ENCODE measurements around the gene HNMT.

The HNMT gene

GRCh38 chr2:138016351-138017087 lies 52.2 kb downstream of the HNMT start:
- H3K4me1 ChIP-seq (ENCODE audit: low read depth, poor library complexity, severe bottlenecking), result no peaks in the 10 kb centered on the region

GRCh38 chr2:138017824-138018223 lies 53.6 kb downstream of the HNMT start:
- no peak overlapping the region for H3K27ac ChIP-seq
- H3K79me2 ChIP-seq (ENCODE audit: insufficient read depth, low read depth), result no peaks in the 10 kb centered on the region
- H3K27me3 ChIP-seq (ENCODE audit: insufficient read depth, low read depth), result no peaks in the 10 kb centered on the region
- TF ChIP-seq CTCF (conservative IDR thresholded peaks at IDR 0.05; ENCODE audit: low read depth, low read length), result no peak
- no peak overlapping the region for H2AFZ ChIP-seq (ENCODE audit: low read depth)
- H3K4me3 ChIP-seq (IDR thresholded peaks at IDR 0.05; ENCODE audit: insufficient read depth, low read depth, low read length), result no peak overlapping the region
- H3K4me1 ChIP-seq (ENCODE audit: low read depth, poor library complexity, severe bottlenecking), result no peaks in the 10 kb centered on the region
- H3K9ac ChIP-seq, result no peak overlapping the region
- no peak overlapping the region for H3K4me2 ChIP-seq
- no peaks in the 10 kb centered on the region for H4K20me1 ChIP-seq (ENCODE audit: insufficient read depth)
- H3K36me3 ChIP-seq (ENCODE audit: insufficient read depth), result no peaks in the 10 kb centered on the region

More at GRCh38 chr2:138016351-138017087, 52.2 kb downstream of the HNMT start:
- Histone ChIP-seq H3K36me3 (ENCODE audit: insufficient read depth) (no peaks in the 10 kb centered on the region), H3K27ac (no peak overlapping the region), H2AFZ (ENCODE audit: low read depth) (no peak overlapping the region), H3K79me2 (ENCODE audit: insufficient read depth, low read depth) (no peaks in the 10 kb centered on the region), H3K4me3 (IDR thresholded peaks at IDR 0.05; ENCODE audit: insufficient read depth, low read depth, low read length) (no peak overlapping the region), H3K27me3 (ENCODE audit: insufficient read depth, low read depth) (no peaks in the 10 kb centered on the region), H3K9ac (no peak overlapping the region), H3K4me2 (no peak overlapping the region), H4K20me1 (ENCODE audit: insufficient read depth) (no peaks in the 10 kb centered on the region)
- no peak for TF ChIP-seq CTCF (conservative IDR thresholded peaks at IDR 0.05; ENCODE audit: low read depth, low read length)

GRCh38 chr2:138018866-138019688 lies 54.8 kb downstream of the HNMT start:
- Histone ChIP-seq H3K36me3 (ENCODE audit: insufficient read depth) (no peaks in the 10 kb centered on the region), H3K79me2 (ENCODE audit: insufficient read depth, low read depth) (no peaks in the 10 kb centered on the region), H3K27ac (no peak overlapping the region), H3K9ac (no peak overlapping the region), H3K4me1 (ENCODE audit: low read depth, poor library complexity, severe bottlenecking) (no peaks in the 10 kb centered on the region), H4K20me1 (ENCODE audit: insufficient read depth) (no peaks in the 10 kb centered on the region), H3K4me2 (no peak overlapping the region), H3K4me3 (IDR thresholded peaks at IDR 0.05; ENCODE audit: insufficient read depth, low read depth, low read length) (no peak overlapping the region), H2AFZ (ENCODE audit: low read depth) (no peak overlapping the region), H3K27me3 (ENCODE audit: insufficient read depth, low read depth) (no peaks in the 10 kb centered on the region)
- TF ChIP-seq CTCF (conservative IDR thresholded peaks at IDR 0.05; ENCODE audit: low read depth, low read length), result no peak

GRCh38 chr2:138020432-138020831 lies 56.2 kb downstream of the HNMT start:
- H4K20me1 ChIP-seq (ENCODE audit: insufficient read depth), result no peaks in the 10 kb centered on the region
- no peaks in the 10 kb centered on the region for H3K27me3 ChIP-seq (ENCODE audit: insufficient read depth, low read depth)
- no peaks in the 10 kb centered on the region for H3K36me3 ChIP-seq (ENCODE audit: insufficient read depth)

More at GRCh38 chr2:138020432-138020831, 56.2 kb downstream of the HNMT start:
- H3K4me3 ChIP-seq (IDR thresholded peaks at IDR 0.05; ENCODE audit: insufficient read depth, low read depth, low read length), result no peak overlapping the region
- H3K9ac ChIP-seq, result no peak overlapping the region
- no peak for TF ChIP-seq CTCF (conservative IDR thresholded peaks at IDR 0.05; ENCODE audit: low read depth, low read length)
- no peaks in the 10 kb centered on the region for H3K4me1 ChIP-seq (ENCODE audit: low read depth, poor library complexity, severe bottlenecking)
- no peak overlapping the region for H3K4me2 ChIP-seq
- no peak overlapping the region for H3K27ac ChIP-seq
- no peak overlapping the region for H2AFZ ChIP-seq (ENCODE audit: low read depth)
- H3K79me2 ChIP-seq (ENCODE audit: insufficient read depth, low read depth), result no peaks in the 10 kb centered on the region

Measured in KMS-11 (cell line).